Measurements from ENCODE around the gene FARP1.

Gene FARP1

GRCh38 chr13:98157188-98157587 lies 14.3 kb downstream of the FARP1 start:
- in situ Hi-C loops (cut with HindIII; ENCODE audit: low sequenced_read_pairs): no loop called here
- no peak for DNase-seq (ENCODE audit: low read depth)
- no peak overlapping the region for H3K4me3 ChIP-seq (ENCODE audit: low read depth, low read length)
- no peak for TF ChIP-seq CTCF (IDR thresholded peaks at IDR 0.05; ENCODE audit: low read depth, low read length, missing control alignments)

GRCh38 chr13:98157609-98158008 lies 14.7 kb downstream of the FARP1 start:
- H3K4me3 ChIP-seq (ENCODE audit: low read depth, low read length): no peak overlapping the region
- DNase-seq (ENCODE audit: low read depth): no peak
- no peak for TF ChIP-seq CTCF (IDR thresholded peaks at IDR 0.05; ENCODE audit: low read depth, low read length, missing control alignments)
- in situ Hi-C loops (cut with HindIII; ENCODE audit: low sequenced_read_pairs): no loop called here

- in situ Hi-C loops (cut with HindIII; ENCODE audit: low sequenced_read_pairs): no loop called here
Observed at GRCh38 chr13:98158172-98158899, 15.4 kb downstream of the FARP1 start.

GRCh38 chr13:98162935-98163334 lies 20.0 kb downstream of the FARP1 start:
- DNase-seq (ENCODE audit: low read depth): no peak
- in situ Hi-C loops (cut with HindIII; ENCODE audit: low sequenced_read_pairs): no loop called here
- TF ChIP-seq CTCF (IDR thresholded peaks at IDR 0.05; ENCODE audit: low read depth, low read length, missing control alignments): no peak
- H3K4me3 ChIP-seq (ENCODE audit: low read depth, low read length): no peak overlapping the region

More at GRCh38 chr13:98158172-98158899, 15.4 kb downstream of the FARP1 start:
- DNase-seq (ENCODE audit: low read depth): no peak
- TF ChIP-seq CTCF (IDR thresholded peaks at IDR 0.05; ENCODE audit: low read depth, low read length, missing control alignments): no peak
- no peak overlapping the region for H3K4me3 ChIP-seq (ENCODE audit: low read depth, low read length)

GRCh38 chr13:98169331-98169730 lies 26.4 kb downstream of the FARP1 start:
- H3K4me3 ChIP-seq (ENCODE audit: low read depth, low read length): no peak overlapping the region
- TF ChIP-seq CTCF (IDR thresholded peaks at IDR 0.05; ENCODE audit: low read depth, low read length, missing control alignments): no peak
- in situ Hi-C loops (cut with HindIII; ENCODE audit: low sequenced_read_pairs): no loop called here
- no peak for DNase-seq (ENCODE audit: low read depth)

GRCh38 chr13:98171900-98172589 lies 29.2 kb downstream of the FARP1 start:
- in situ Hi-C loops (cut with HindIII; ENCODE audit: low sequenced_read_pairs): no loop called here
- DNase-seq (ENCODE audit: low read depth): no peak
- TF ChIP-seq CTCF (IDR thresholded peaks at IDR 0.05; ENCODE audit: low read depth, low read length, missing control alignments): no peak
- no peak overlapping the region for H3K4me3 ChIP-seq (ENCODE audit: low read depth, low read length)
